B cell (primary cell): ENCODE data around the gene FTCD. TPM values are rescaled to one million over a fixed set of nuclear protein-coding genes. Genes with fewer than 3 reads are reported as not detected.

Experiments
- ATAC-seq: fragments of 200-7000 bp; cut with Tn5 transposase; one replicate; pipeline ENCODE4 v1.10.0; 2021; ENCODE audit warnings: low read depth, mild to moderate bottlenecking, moderate number of reproducible peaks, moderate library complexity
- CTCF ChIA-PET: fragments of 350-600 bp; sonication (Branson Sonifier 250); formaldehyde crosslinking; loops from one replicate; lab custom pipeline; 2021; ENCODE audit warnings: antibody characterized with exemption, inconsistent platforms; lab: Charles Lee
- POLR2A ChIA-PET: fragments of 350-600 bp; sonication (Branson Sonifier 250); formaldehyde crosslinking; loops from one replicate; lab custom pipeline; 2021; ENCODE audit warnings: antibody characterized with exemption; lab: Charles Lee
- DNase-seq: peaks from one replicate; pipeline ENCODE4 v3.0.0; 2013
- H2AFZ ChIP-seq: 2 replicates; pipeline ENCODE4 v1.6.1; 2012; ENCODE audit warnings: mild to moderate bottlenecking, low read depth, low read length; ENCODE audit not compliant: insufficient read depth, poor library complexity, severe bottlenecking
- H3K27ac ChIP-seq, 2 donors: 1 replicate in 1 of 2; 2 replicates in 1 of 2; pipeline ENCODE4 v1.5.1; 2012 to 2013; ENCODE audit warnings: low read length in 2 of 2, mild to moderate bottlenecking in 2 of 2, moderate library complexity in 1 of 2
- H3K27me3 ChIP-seq, 4 experiments: fragments of 200-600 bp in 1 of 4; sonication (generic) in 1 of 4; replicated peaks in 1 of 4; 1 replicate in 2 of 4; 2 replicates in 2 of 4; pipeline versions ENCODE4 v1.6.1 to v1.7.0; 2013 to 2016; ENCODE audit warnings: low read length in 3 of 4, mild to moderate bottlenecking in 2 of 4, mixed read lengths in 1 of 4, moderate library complexity in 1 of 4; ENCODE audit not compliant: insufficient read depth in 4 of 4, control insufficient read depth in 3 of 4; ENCODE audit errors: control extremely low read depth in 1 of 4
- H3K36me3 ChIP-seq, 2 experiments: replicated peaks in 1 of 2; 1 replicate in 1 of 2; 2 replicates in 1 of 2; pipeline versions ENCODE4 v1.6.1 to v1.7.1; 2013; ENCODE audit warnings: low read length in 1 of 2; ENCODE audit not compliant: insufficient read depth in 2 of 2, control insufficient read depth in 1 of 2; ENCODE audit errors: control extremely low read depth in 1 of 2, extremely low read depth in 1 of 2
- H3K4me1 ChIP-seq, 2 donors: fragments of 200-600 bp in 1 of 2; sonication (generic) in 1 of 2; 1 replicate in 1 of 2; 2 replicates in 1 of 2; pipeline versions ENCODE4 v1.5.1 to v1.6.1; 2013 to 2017; ENCODE audit warnings: low read length in 2 of 2; ENCODE audit not compliant: control insufficient read depth in 2 of 2, insufficient read depth in 2 of 2
- H3K4me2 ChIP-seq: replicated peaks from 2 replicates; pipeline ENCODE3; 2012; ENCODE audit warnings: mild to moderate bottlenecking, low read depth, low read length; ENCODE audit not compliant: poor library complexity, severe bottlenecking
- H3K4me3 ChIP-seq, 5 experiments: fragments of 200-600 bp in 1 of 5; sonication (generic) in 1 of 5; 1 replicate in 3 of 5; 2 replicates in 2 of 5; pipeline versions ENCODE4 v1.5.1 to v1.7.0; 2011 to 2016; ENCODE audit warnings: low read length in 4 of 5, mild to moderate bottlenecking in 4 of 5, low read depth in 2 of 5, control low read depth in 1 of 5, moderate library complexity in 1 of 5; ENCODE audit not compliant: insufficient read depth in 1 of 5; ENCODE audit errors: control extremely low read depth in 1 of 5, extremely low read depth in 1 of 5
- H3K79me2 ChIP-seq: fragments of 200-600 bp; sonication (generic); one replicate; pipeline ENCODE4 v1.6.0; 2016; ENCODE audit warnings: low read length; ENCODE audit not compliant: control insufficient read depth, insufficient read depth
- H3K9ac ChIP-seq: fragments of 200-600 bp; sonication (generic); 2 replicates; pipeline ENCODE4 v1.6.1; 2017; ENCODE audit warnings: mild to moderate bottlenecking, low read length, moderate library complexity
- H3K9me3 ChIP-seq, 3 donors: one replicate each; pipeline versions ENCODE4 v1.6.1 to v1.7.1; 2013; ENCODE audit warnings: low read length in 2 of 3; ENCODE audit not compliant: control insufficient read depth in 2 of 3, insufficient read depth in 1 of 3; ENCODE audit errors: control extremely low read depth in 1 of 3
- H4K20me1 ChIP-seq: 2 replicates; pipeline ENCODE4 v1.6.0; 2012; ENCODE audit warnings: mild to moderate bottlenecking, low read length; ENCODE audit not compliant: insufficient read depth, control insufficient read depth, poor library complexity, severe bottlenecking
- H3K27ac Mint-ChIP-seq: one replicate; pipeline ENCODE4 v1.8.0; 2021; ENCODE audit warnings: mixed read lengths
- H3K27me3 Mint-ChIP-seq: one replicate; pipeline ENCODE4 v1.8.0; 2021; ENCODE audit warnings: mixed read lengths
- H3K4me1 Mint-ChIP-seq: one replicate; pipeline ENCODE4 v1.8.0; 2021; ENCODE audit warnings: mixed read lengths
- H3K4me3 Mint-ChIP-seq: one replicate; pipeline ENCODE4 v1.8.0; 2021; ENCODE audit warnings: mixed read lengths
- H3K9me3 Mint-ChIP-seq: one replicate; pipeline ENCODE4 v1.8.0; 2022; ENCODE audit warnings: mixed read lengths; ENCODE audit not compliant: insufficient read depth
- CTCF ChIP-seq: fragments of 200-600 bp; IDR thresholded peaks from one replicate; pipeline ENCODE4 v1.8.0; 2022; ENCODE audit warnings: antibody characterized with exemption, mild to moderate bottlenecking
- EZH2 ChIP-seq: IDR thresholded peaks from 2 replicates; pipeline ENCODE4 v1.6.1; 2012; ENCODE audit warnings: borderline replicate concordance, low read depth, mild to moderate bottlenecking, moderate library complexity, low read length; ENCODE audit not compliant: insufficient read depth, poor library complexity, severe bottlenecking
- WGBS: methylation state at CpG from one replicate; pipeline ENCODE4 v1.1.5; 2013; ENCODE audit warnings: missing lambda C conversion rate; ENCODE audit not compliant: insufficient coverage; 5-methylcytosine and 5-hydroxymethylcytosine counted together
- intact Hi-C: fragments of 100-400 bp; cut with micrococcal nuclease; formaldehyde crosslinking; loops from one replicate; pipeline ENCODE4 v1.10.0; 2022
- polyA plus RNA-seq: library from polyadenylated mRNA; depleted of rRNA; stranded (reverse); fragments of >200 nt; gene quantifications from 2 replicates; pipeline ENCODE4 v1.2.3, GENCODE V29; 2012
- total RNA-seq, 2 donors: library from RNA; stranded (reverse); fragments of 120-200 nt in 1 of 2; gene quantifications; 1 replicate in 1 of 2; 2 replicates in 1 of 2; pipeline versions ENCODE4 v1.2.3 to v1.2.4, GENCODE V29; 2013 to 2022

The FTCD gene
- total and polyA plus RNA-seq, 2 donors (not counting 1 experiment from before 2014, with no cell fraction given) = 0.22 to 0.39 TPM

GRCh38 chr21:46126309-46127238 is 28.8 kb downstream of the FTCD start:
- H3K4me1 Mint-ChIP-seq = no peaks in the 10 kb centered on the region
- intact Hi-C loops = no loop called here
- Histone ChIP-seq H3K79me2 (no peaks in the 10 kb centered on the region), H3K4me2 (no peak overlapping the region), H3K27me3 (no peaks in the 10 kb centered on the region), H3K9me3 (peaks cover 0 to 6% (median 0%) of the 10 kb centered on the region in 3 donors), H3K4me1 (no peaks in the 10 kb centered on the region), H3K4me3 (no peak overlapping the region), H2AFZ (no peak overlapping the region), H3K27ac (no peak overlapping the region), H4K20me1 (no peaks in the 10 kb centered on the region), H3K9ac (no peak overlapping the region), H3K36me3 (no peaks in the 10 kb centered on the region)
- DNase-seq = no peak
- 89% methylated on average over 18 of the region's 32 CpGs for WGBS
- ChIA-PET CTCF (no interaction called here), POLR2A (no interaction called here)
- TF ChIP-seq CTCF (no peak), EZH2 (no peak)
- no peak overlapping the region for H3K4me3 Mint-ChIP-seq
- H3K27ac Mint-ChIP-seq = no peak overlapping the region
- H3K9me3 Mint-ChIP-seq = no peaks in the 10 kb centered on the region
- no peak for ATAC-seq
- no peaks in the 10 kb centered on the region for H3K27me3 Mint-ChIP-seq

GRCh38 chr21:46125846-46126301 is 29.5 kb downstream of the FTCD start:
- H3K4me3 ChIP-seq = no peak overlapping the region
- ATAC-seq (no peak), DNase-seq (no peak)
- no peak overlapping the region for H3K27ac ChIP-seq
- H3K27ac Mint-ChIP-seq = no peak overlapping the region
- no peak overlapping the region for H2AFZ ChIP-seq
- no peaks in the 10 kb centered on the region for H4K20me1 ChIP-seq
- no peaks in the 10 kb centered on the region for H3K27me3 Mint-ChIP-seq
- no peaks in the 10 kb centered on the region for H3K27me3 ChIP-seq
- H3K79me2 ChIP-seq = no peaks in the 10 kb centered on the region
- POLR2A ChIA-PET = no interaction called here
- no peak overlapping the region for H3K4me3 Mint-ChIP-seq
- intact Hi-C loops = no loop called here
- H3K9me3 ChIP-seq = peaks cover 0 to 3% (median 0%) of the 10 kb centered on the region in 3 donors
- TF ChIP-seq EZH2 (no peak), CTCF (no peak)
- CTCF ChIA-PET = no interaction called here
- no peaks in the 10 kb centered on the region for H3K36me3 ChIP-seq
- no peaks in the 10 kb centered on the region for H3K4me1 Mint-ChIP-seq
- 89% methylated on average over 47 of the region's 47 CpGs for WGBS
- H3K4me2 ChIP-seq = no peak overlapping the region
- no peak overlapping the region for H3K9ac ChIP-seq
- H3K9me3 Mint-ChIP-seq = no peaks in the 10 kb centered on the region
- no peaks in the 10 kb centered on the region for H3K4me1 ChIP-seq
